HEK293 (cell line): ENCODE results near the gene PALD1.
A peak's percentile ranks its signal among the peaks of the same experiment; 100 is the strongest.

Source experiments
- CTCF ChIA-PET: fragments of 350-600 bp; formaldehyde crosslinking; extraction: SDS; loops from one replicate; lab custom pipeline; 2021; ENCODE audit warnings: antibody characterized with exemption; lab: Yijun Ruan, JAX
- POLR2A ChIA-PET: fragments of 300-600 bp; formaldehyde crosslinking; extraction: SDS; loops from one replicate; lab custom pipeline; 2020; ENCODE audit warnings: antibody characterized with exemption, inconsistent platforms; lab: Yijun Ruan, JAX
- H3K27ac ChIP-seq: fragments of 200-500 bp; sonication (Bioruptor generic); 2 replicates; pipeline ENCODE4 v1.5.1; 2014; ENCODE audit warnings: low read depth, low read length, control low read depth, inconsistent platforms; ENCODE audit errors: extremely low read depth
- H3K36me3 ChIP-seq, 2 experiments: fragments of 200-500 bp in 1 of 2; sonication (Bioruptor generic) in 1 of 2; 1 replicate in 1 of 2; 2 replicates in 1 of 2; pipeline ENCODE4 v1.5.1; 2014 to 2017; ENCODE audit warnings: inconsistent platforms in 2 of 2, low read length in 2 of 2; ENCODE audit not compliant: control insufficient read depth in 2 of 2, insufficient read depth in 1 of 2
- H3K4me1 ChIP-seq: fragments of 200-500 bp; sonication (Bioruptor generic); 2 replicates; pipeline ENCODE4 v1.5.1; 2014; ENCODE audit warnings: mild to moderate bottlenecking, low read length, inconsistent platforms; ENCODE audit not compliant: control insufficient read depth, insufficient read depth
- H3K4me3 ChIP-seq: 2 replicates; pipeline ENCODE4 v1.5.1; 2011; ENCODE audit warnings: low read depth, mild to moderate bottlenecking, control low read depth, low read length, moderate library complexity
- H3K9me3 ChIP-seq: fragments of 200-500 bp; sonication (Bioruptor generic); 2 replicates; pipeline ENCODE4 v1.5.1; 2014; ENCODE audit warnings: low read depth, low read length, inconsistent platforms; ENCODE audit not compliant: control insufficient read depth, insufficient read depth
- KLF9 ChIP-seq: fragments of 450-650 bp; formaldehyde crosslinking; IDR thresholded peaks from 2 replicates; pipeline ENCODE4 v1.5.1; 2016; ENCODE audit warnings: missing biosample characterization, missing genetic modification characterization, low read depth
- OVOL3 ChIP-seq: fragments of 450-650 bp; formaldehyde crosslinking; IDR thresholded peaks from 2 replicates; pipeline ENCODE4 v1.5.1; 2016; ENCODE audit warnings: missing biosample characterization, missing genetic modification characterization
- REPIN1 ChIP-seq: fragments of 450-650 bp; formaldehyde crosslinking; IDR thresholded peaks from 2 replicates; pipeline ENCODE4 v1.5.1; 2017; ENCODE audit warnings: missing biosample characterization, missing genetic modification characterization, low read depth
- SCRT2 ChIP-seq: fragments of 450-650 bp; formaldehyde crosslinking; IDR thresholded peaks from 2 replicates; pipeline ENCODE4 v1.5.1; 2016; ENCODE audit warnings: missing biosample characterization, missing genetic modification characterization
- ZIC2 ChIP-seq: fragments of 450-650 bp; formaldehyde crosslinking; IDR thresholded peaks from 2 replicates; pipeline ENCODE4 v1.5.1; 2016; ENCODE audit warnings: missing biosample characterization, missing genetic modification characterization
- ZNF2 ChIP-seq: fragments of 450-650 bp; formaldehyde crosslinking; IDR thresholded peaks from 2 replicates; pipeline ENCODE4 v1.5.1; 2016; ENCODE audit warnings: missing biosample characterization, missing genetic modification characterization
- ZNF214 ChIP-seq: fragments of 450-650 bp; formaldehyde crosslinking; IDR thresholded peaks from 2 replicates; pipeline ENCODE4 v1.5.1; 2017; ENCODE audit warnings: missing biosample characterization, mild to moderate bottlenecking, missing genetic modification characterization, borderline replicate concordance
- ZNF266 ChIP-seq: fragments of 450-650 bp; formaldehyde crosslinking; IDR thresholded peaks from 2 replicates; pipeline ENCODE4 v1.5.1; 2016; ENCODE audit warnings: missing biosample characterization, missing genetic modification characterization, low read depth
- ZNF280D ChIP-seq: fragments of 450-650 bp; formaldehyde crosslinking; IDR thresholded peaks from 2 replicates; pipeline ENCODE4 v1.5.1; 2016; ENCODE audit warnings: missing biosample characterization, missing genetic modification characterization
- ZNF571 ChIP-seq: fragments of 450-650 bp; formaldehyde crosslinking; IDR thresholded peaks from 2 replicates; pipeline ENCODE4 v1.5.0; 2017; ENCODE audit warnings: missing biosample characterization, missing genetic modification characterization
- ZNF629 ChIP-seq: fragments of 450-650 bp; formaldehyde crosslinking; IDR thresholded peaks from 2 replicates; pipeline ENCODE4 v1.5.1; 2017; ENCODE audit warnings: missing biosample characterization, missing genetic modification characterization
- ZSCAN16 ChIP-seq: fragments of 450-650 bp; formaldehyde crosslinking; IDR thresholded peaks from 2 replicates; pipeline ENCODE4 v1.5.1; 2016; ENCODE audit warnings: missing biosample characterization, missing genetic modification characterization
- ZSCAN18 ChIP-seq: fragments of 450-650 bp; formaldehyde crosslinking; IDR thresholded peaks from 2 replicates; pipeline ENCODE4 v1.5.1; 2016; ENCODE audit warnings: missing biosample characterization, missing genetic modification characterization
- TF ChIP-seq, protein P1 (sequence below): fragments of 450-650 bp; formaldehyde crosslinking; IDR thresholded peaks from 2 replicates; pipeline ENCODE4 v1.5.1; 2016; ENCODE audit warnings: missing biosample characterization, missing genetic modification characterization
- TF ChIP-seq, protein P2 (sequence below): fragments of 450-650 bp; formaldehyde crosslinking; IDR thresholded peaks from 2 replicates; pipeline ENCODE4 v1.5.1; 2016; ENCODE audit warnings: missing biosample characterization, missing genetic modification characterization
- TF ChIP-seq, protein P3 (sequence below): fragments of 450-650 bp; formaldehyde crosslinking; IDR thresholded peaks from 2 replicates; pipeline ENCODE4 v1.5.1; 2016; ENCODE audit warnings: missing biosample characterization, missing genetic modification characterization

PALD1 gene

DNA sequence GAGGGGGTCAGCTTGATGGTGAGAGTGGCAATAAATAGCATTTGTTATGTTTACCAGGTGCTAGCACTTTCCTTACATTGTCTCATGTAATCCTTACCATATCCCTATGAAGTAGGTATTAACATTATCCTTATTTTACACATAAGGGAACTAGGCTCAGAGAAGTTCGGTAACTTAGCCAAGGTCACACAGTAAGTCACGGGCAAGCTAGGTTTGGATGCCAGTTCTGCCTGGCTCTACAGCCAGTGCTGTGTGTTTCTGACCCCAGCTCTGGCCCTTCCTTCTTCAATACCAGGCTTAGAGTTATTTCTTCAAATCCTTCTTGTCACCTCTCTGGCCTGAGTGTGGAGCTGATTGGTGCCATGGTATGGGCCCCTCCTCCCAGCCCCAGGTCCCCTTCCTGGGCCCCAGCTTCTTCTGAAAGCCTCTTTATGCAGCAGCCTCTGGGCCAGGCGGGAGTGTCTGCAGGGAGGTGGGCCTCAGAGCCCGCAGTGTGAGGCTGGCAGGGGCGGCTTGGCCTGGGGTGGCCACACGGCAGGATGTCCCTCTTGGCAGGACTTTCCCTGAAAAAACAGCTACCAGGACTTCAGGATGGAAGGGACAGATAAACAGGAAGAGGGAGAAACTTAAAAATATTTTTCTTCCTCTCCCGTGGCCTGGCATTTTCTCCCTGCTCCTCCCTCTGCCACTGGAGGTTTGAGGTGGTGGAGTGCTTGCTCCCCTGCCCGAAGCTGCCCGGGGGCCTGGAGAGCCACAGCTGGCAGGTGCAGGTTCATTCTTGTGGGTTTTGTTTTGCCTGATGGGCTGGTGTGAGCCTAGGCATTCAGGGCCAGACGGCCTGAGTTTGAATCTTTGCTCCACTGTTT, 20.6 kb downstream of the PALD1 start:
- Histone ChIP-seq H3K36me3 (peaks cover 3 to 5% of the 10 kb centered on the region in 2 experiments; a peak in 2 of 3 replicates), H3K4me1 (no peaks in the 10 kb centered on the region), H3K9me3 (no peaks in the 10 kb centered on the region), H3K4me3 (no peak overlapping the region), H3K27ac (no peak overlapping the region)
- ChIA-PET CTCF (interaction anchor here (0.7 kb wide), 1 partner anchor 911 kb away, joined by 3 read pairs; no protein-coding TSS in a partner anchor), POLR2A (interaction anchor here (0.7 kb wide), 1 partner anchor 1532 kb away, joined by 3 read pairs; no protein-coding TSS in a partner anchor)
- TF ChIP-seq ZIC2 (tag by site-specific recombination) (peak; percentile 52), ZNF266 (tag by site-specific recombination) (no peak)

DNA sequence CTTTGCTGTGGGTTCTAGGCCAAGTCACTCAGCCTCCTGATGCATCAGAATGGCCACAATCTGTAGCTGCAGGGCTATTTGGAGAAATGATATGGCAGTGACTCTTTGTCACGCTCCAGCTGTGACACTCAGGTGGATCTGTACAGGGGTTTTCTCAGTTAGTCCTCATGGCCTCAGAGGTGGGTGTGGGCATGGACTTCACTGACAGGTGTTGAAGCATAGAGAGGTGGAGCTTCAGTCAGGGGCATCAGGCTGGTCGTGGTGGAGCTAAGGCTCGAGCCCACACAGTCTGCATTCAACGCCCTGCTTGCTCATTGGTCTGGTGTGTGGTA, 21.2 kb downstream of the PALD1 start:
- no peak for TF ChIP-seq ZSCAN18 (tag by site-specific recombination)
- no peak for TF ChIP-seq ZNF2 (tag by site-specific recombination)
- no peak for TF ChIP-seq SCRT2 (tag by site-specific recombination)
- TF ChIP-seq, protein P1, sequence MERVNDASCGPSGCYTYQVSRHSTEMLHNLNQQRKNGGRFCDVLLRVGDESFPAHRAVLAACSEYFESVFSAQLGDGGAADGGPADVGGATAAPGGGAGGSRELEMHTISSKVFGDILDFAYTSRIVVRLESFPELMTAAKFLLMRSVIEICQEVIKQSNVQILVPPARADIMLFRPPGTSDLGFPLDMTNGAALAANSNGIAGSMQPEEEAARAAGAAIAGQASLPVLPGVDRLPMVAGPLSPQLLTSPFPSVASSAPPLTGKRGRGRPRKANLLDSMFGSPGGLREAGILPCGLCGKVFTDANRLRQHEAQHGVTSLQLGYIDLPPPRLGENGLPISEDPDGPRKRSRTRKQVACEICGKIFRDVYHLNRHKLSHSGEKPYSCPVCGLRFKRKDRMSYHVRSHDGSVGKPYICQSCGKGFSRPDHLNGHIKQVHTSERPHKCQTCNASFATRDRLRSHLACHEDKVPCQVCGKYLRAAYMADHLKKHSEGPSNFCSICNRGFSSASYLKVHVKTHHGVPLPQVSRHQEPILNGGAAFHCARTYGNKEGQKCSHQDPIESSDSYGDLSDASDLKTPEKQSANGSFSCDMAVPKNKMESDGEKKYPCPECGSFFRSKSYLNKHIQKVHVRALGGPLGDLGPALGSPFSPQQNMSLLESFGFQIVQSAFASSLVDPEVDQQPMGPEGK: no peak
- TF ChIP-seq, protein P2, sequence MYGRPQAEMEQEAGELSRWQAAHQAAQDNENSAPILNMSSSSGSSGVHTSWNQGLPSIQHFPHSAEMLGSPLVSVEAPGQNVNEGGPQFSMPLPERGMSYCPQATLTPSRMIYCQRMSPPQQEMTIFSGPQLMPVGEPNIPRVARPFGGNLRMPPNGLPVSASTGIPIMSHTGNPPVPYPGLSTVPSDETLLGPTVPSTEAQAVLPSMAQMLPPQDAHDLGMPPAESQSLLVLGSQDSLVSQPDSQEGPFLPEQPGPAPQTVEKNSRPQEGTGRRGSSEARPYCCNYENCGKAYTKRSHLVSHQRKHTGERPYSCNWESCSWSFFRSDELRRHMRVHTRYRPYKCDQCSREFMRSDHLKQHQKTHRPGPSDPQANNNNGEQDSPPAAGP (tag by site-specific recombination): no peak
- TF ChIP-seq KLF9: no peak
- TF ChIP-seq REPIN1: no peak
- no peak for TF ChIP-seq ZNF629 (tag by site-specific recombination)
- no peak for TF ChIP-seq ZNF280D (tag by site-specific recombination)
- H3K4me1 ChIP-seq: no peaks in the 10 kb centered on the region
- POLR2A ChIA-PET: no interaction called here
- H3K4me3 ChIP-seq: no peak overlapping the region
- H3K9me3 ChIP-seq: no peaks in the 10 kb centered on the region
- peaks cover 3 to 5% of the 10 kb centered on the region in 2 experiments; a peak in 2 of 3 replicates for H3K36me3 ChIP-seq
- CTCF ChIA-PET: interaction anchor here (1.1 kb wide), 1 partner anchor 39 kb away, joined by 6 read pairs; no protein-coding TSS in a partner anchor
- no peak overlapping the region for H3K27ac ChIP-seq

DNA sequence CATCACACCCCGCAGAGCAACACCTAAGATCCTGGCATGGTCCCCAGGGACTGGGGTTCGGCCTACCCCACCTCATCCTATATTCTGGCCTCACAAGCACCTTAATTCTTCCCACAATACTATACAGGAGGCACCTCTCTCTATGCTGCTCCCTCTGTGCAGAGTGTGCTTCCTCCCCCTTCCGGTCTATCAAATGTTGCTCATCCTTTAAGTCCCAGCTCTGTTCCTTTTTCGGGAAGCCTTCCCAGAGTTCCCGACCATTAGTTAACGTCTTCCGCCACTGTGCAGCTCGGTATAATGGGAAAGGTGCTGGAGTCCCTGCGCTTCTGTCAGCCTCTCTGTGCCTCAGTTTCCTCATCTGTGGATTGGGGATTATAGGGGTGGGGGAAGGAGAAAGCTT, 21.8 kb downstream of the PALD1 start:
- Histone ChIP-seq H3K4me1 (no peaks in the 10 kb centered on the region), H3K36me3 (peaks cover 3 to 5% of the 10 kb centered on the region in 2 experiments; a peak in 2 of 3 replicates), H3K4me3 (no peak overlapping the region), H3K27ac (no peak overlapping the region), H3K9me3 (no peaks in the 10 kb centered on the region)
- CTCF ChIA-PET: interaction anchor here (1.1 kb wide), 1 partner anchor 39 kb away, joined by 6 read pairs; no protein-coding TSS in a partner anchor
- POLR2A ChIA-PET: no interaction called here
- TF ChIP-seq ZNF214 (tag by site-specific recombination) (no peak), ZNF280D (tag by site-specific recombination) (no peak), OVOL3 (tag by site-specific recombination) (no peak), ZSCAN16 (tag by site-specific recombination) (no peak), ZNF571 (no peak)
- TF ChIP-seq, protein P3, sequence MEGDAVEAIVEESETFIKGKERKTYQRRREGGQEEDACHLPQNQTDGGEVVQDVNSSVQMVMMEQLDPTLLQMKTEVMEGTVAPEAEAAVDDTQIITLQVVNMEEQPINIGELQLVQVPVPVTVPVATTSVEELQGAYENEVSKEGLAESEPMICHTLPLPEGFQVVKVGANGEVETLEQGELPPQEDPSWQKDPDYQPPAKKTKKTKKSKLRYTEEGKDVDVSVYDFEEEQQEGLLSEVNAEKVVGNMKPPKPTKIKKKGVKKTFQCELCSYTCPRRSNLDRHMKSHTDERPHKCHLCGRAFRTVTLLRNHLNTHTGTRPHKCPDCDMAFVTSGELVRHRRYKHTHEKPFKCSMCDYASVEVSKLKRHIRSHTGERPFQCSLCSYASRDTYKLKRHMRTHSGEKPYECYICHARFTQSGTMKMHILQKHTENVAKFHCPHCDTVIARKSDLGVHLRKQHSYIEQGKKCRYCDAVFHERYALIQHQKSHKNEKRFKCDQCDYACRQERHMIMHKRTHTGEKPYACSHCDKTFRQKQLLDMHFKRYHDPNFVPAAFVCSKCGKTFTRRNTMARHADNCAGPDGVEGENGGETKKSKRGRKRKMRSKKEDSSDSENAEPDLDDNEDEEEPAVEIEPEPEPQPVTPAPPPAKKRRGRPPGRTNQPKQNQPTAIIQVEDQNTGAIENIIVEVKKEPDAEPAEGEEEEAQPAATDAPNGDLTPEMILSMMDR (tag by site-specific recombination): no peak
